Activated CD4-positive, alpha-beta T cell treated with anti-CD3 and anti-CD28 coated beads for 48 hours (primary cell): ENCODE results near the gene RHOG.
"Not testable (repeated sequence)": the region's sequence is repeated elsewhere in the genome, so short reads cannot be mapped to it uniquely, and the experiment has no call there.

ENCODE experiments used
- DNase-seq: peaks from one replicate; pipeline ENCODE4 v3.0.0-alpha.2; 2020

RHOG gene

GRCh38 chr11:3807909-3808860 lies 32.6 kb downstream of the RHOG start, which contains the start of gene PGAP2:
TSS of gene PGAP2 (plus strand) at chr11:3808560. CDS start at chr11:3811260, 2,700 bp downstream.
- peak; percentile 68 for DNase-seq

GRCh38 chr11:3803726-3804495 lies 36.8 kb downstream of the RHOG start:
- DNase-seq: no peak

GRCh38 chr11:3802011-3802790 lies 38.6 kb downstream of the RHOG start:
- no peak for DNase-seq

GRCh38 chr11:3799873-3800272 lies 40.9 kb downstream of the RHOG start:
- no peak for DNase-seq

- DNase-seq: no peak
Measured at GRCh38 chr11:3799143-3799542, 41.6 kb downstream of the RHOG start.

GRCh38 chr11:3797329-3798090 lies 43.2 kb downstream of the RHOG start, which contains the start of gene NUP98:
TSS of gene NUP98 (minus strand) at chr11:3797554. CDS start at chr11:3782117, 15,437 bp downstream.
- peak; percentile 100 for DNase-seq

GRCh38 chr11:3796801-3797328 lies 43.9 kb downstream of the RHOG start:
- DNase-seq: no peak

GRCh38 chr11:3796346-3796745 lies 44.4 kb downstream of the RHOG start:
- DNase-seq: no peak

- DNase-seq: no peak
Measured at GRCh38 chr11:3796002-3796311, 44.8 kb downstream of the RHOG start.

- no peak for DNase-seq
Measured at GRCh38 chr11:3795131-3796001, 45.4 kb downstream of the RHOG start.

GRCh38 chr11:3794387-3794786 lies 46.4 kb downstream of the RHOG start:
- not testable (repeated sequence) for DNase-seq

GRCh38 chr11:3786781-3787428 lies 53.9 kb downstream of the RHOG start:
- DNase-seq: no peak

- DNase-seq: no peak
Measured at GRCh38 chr11:3783611-3784010, 57.1 kb downstream of the RHOG start.

- no peak for DNase-seq
Measured at GRCh38 chr11:3782963-3783362, 57.8 kb downstream of the RHOG start.

GRCh38 chr11:3781423-3781822 lies 59.3 kb downstream of the RHOG start:
- no peak for DNase-seq
